MM.1S (cell line): ENCODE results near the gene ELP2.

Experiments used
- DNase-seq: peaks from one replicate; pipeline ENCODE4 v3.0.0-alpha.2; 2015
- H2AFZ ChIP-seq: fragments of 300-600 bp; sonication (generic); 2 replicates; pipeline ENCODE4 v1.6.0; 2016; ENCODE audit warnings: antibody characterized with exemption, low read length
- H3F3A ChIP-seq: fragments of 300-600 bp; sonication (generic); 2 replicates; pipeline ENCODE4 v1.6.1; 2016; ENCODE audit warnings: mild to moderate bottlenecking, antibody characterized with exemption, low read length, moderate library complexity, mixed read lengths; ENCODE audit not compliant: insufficient read depth
- H3K27ac ChIP-seq: fragments of 300-600 bp; sonication (generic); 2 replicates; pipeline ENCODE4 v1.5.1; 2016; ENCODE audit warnings: mild to moderate bottlenecking, low read length
- H3K27me3 ChIP-seq: fragments of 300-600 bp; sonication (generic); replicated peaks from 2 replicates; pipeline ENCODE4 v1.6.0; 2016; ENCODE audit warnings: low read length; ENCODE audit not compliant: insufficient read depth
- H3K36me3 ChIP-seq: fragments of 300-600 bp; sonication (generic); replicated peaks from 2 replicates; pipeline ENCODE4 v1.6.1; 2016; ENCODE audit warnings: mild to moderate bottlenecking, low read length, mixed read lengths; ENCODE audit not compliant: insufficient read depth
- H3K4me1 ChIP-seq: fragments of 300-600 bp; sonication (generic); 2 replicates; pipeline ENCODE4 v1.6.1; 2016; ENCODE audit warnings: low read length, mixed read lengths
- H3K4me2 ChIP-seq: fragments of 300-600 bp; sonication (generic); 2 replicates; pipeline ENCODE4 v1.6.0; 2016; ENCODE audit warnings: low read depth, low read length
- H3K4me3 ChIP-seq: fragments of 300-600 bp; sonication (generic); 2 replicates; pipeline ENCODE4 v1.5.1; 2016; ENCODE audit warnings: low read length, mixed read lengths
- H3K79me2 ChIP-seq: fragments of 300-600 bp; sonication (generic); 2 replicates; pipeline ENCODE4 v1.6.1; 2016; ENCODE audit warnings: mixed run types, low read length, mixed read lengths
- H3K9ac ChIP-seq: fragments of 300-600 bp; sonication (generic); 2 replicates; pipeline ENCODE4 v1.6.1; 2016; ENCODE audit warnings: low read length, mixed read lengths
- H3K9me2 ChIP-seq: fragments of 300-600 bp; sonication (generic); replicated peaks from 2 replicates; pipeline ENCODE4 v1.6.1; 2016; ENCODE audit warnings: mild to moderate bottlenecking, low read length, mixed read lengths; ENCODE audit not compliant: insufficient read depth
- H3K9me3 ChIP-seq: fragments of 300-600 bp; sonication (generic); replicated peaks from 2 replicates; pipeline ENCODE4 v1.6.1; 2016; ENCODE audit warnings: mild to moderate bottlenecking, low read length, mixed read lengths; ENCODE audit not compliant: insufficient read depth
- H4K20me1 ChIP-seq: fragments of 300-600 bp; sonication (generic); 2 replicates; pipeline ENCODE4 v1.6.1; 2016; ENCODE audit warnings: mild to moderate bottlenecking, low read length, moderate library complexity, mixed read lengths; ENCODE audit not compliant: insufficient read depth
- EZH2 ChIP-seq: fragments of 300-600 bp; sonication (generic); optimal IDR thresholded peaks from 2 replicates; pipeline ENCODE3; 2017; ENCODE audit warnings: low read depth, mild to moderate bottlenecking, antibody characterized with exemption, low read length, mixed read lengths
- EZH2phosphoT487 ChIP-seq: fragments of 300-600 bp; sonication (generic); IDR thresholded peaks from 2 replicates; pipeline ENCODE4 v1.6.1; 2018; ENCODE audit warnings: antibody characterized with exemption, low read length
- TF ChIP-seq, protein P1 (sequence below): fragments of 300-600 bp; sonication (generic); IDR thresholded peaks from 2 replicates; pipeline ENCODE4 v1.5.1; 2016; ENCODE audit warnings: antibody characterized with exemption, low read length, mixed read lengths

The ELP2 gene

DNA sequence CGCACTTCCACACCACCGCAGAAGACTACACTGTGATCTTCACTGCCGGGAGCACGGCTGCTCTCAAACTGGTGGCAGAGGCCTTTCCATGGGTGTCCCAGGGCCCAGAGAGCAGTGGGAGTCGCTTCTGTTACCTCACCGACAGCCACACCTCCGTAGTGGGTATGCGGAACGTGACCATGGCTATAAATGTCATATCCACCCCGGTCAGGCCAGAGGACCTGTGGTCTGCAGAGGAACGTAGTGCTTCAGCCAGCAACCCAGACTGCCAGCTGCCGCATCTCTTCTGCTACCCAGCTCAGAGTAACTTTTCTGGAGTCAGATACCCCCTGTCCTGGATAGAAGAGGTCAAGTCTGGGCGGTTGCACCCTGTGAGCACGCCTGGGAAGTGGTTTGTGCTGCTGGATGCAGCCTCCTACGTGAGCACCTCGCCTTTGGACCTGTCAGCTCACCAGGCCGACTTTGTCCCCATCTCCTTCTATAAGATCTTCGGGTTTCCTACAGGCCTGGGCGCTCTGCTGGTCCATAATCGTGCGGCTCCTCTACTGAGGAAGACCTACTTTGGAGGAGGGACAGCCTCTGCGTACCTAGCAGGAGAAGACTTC, 70.1 kb downstream of the ELP2 start:
- no peaks in the 10 kb centered on the region for H4K20me1 ChIP-seq
- TF ChIP-seq, protein P1, sequence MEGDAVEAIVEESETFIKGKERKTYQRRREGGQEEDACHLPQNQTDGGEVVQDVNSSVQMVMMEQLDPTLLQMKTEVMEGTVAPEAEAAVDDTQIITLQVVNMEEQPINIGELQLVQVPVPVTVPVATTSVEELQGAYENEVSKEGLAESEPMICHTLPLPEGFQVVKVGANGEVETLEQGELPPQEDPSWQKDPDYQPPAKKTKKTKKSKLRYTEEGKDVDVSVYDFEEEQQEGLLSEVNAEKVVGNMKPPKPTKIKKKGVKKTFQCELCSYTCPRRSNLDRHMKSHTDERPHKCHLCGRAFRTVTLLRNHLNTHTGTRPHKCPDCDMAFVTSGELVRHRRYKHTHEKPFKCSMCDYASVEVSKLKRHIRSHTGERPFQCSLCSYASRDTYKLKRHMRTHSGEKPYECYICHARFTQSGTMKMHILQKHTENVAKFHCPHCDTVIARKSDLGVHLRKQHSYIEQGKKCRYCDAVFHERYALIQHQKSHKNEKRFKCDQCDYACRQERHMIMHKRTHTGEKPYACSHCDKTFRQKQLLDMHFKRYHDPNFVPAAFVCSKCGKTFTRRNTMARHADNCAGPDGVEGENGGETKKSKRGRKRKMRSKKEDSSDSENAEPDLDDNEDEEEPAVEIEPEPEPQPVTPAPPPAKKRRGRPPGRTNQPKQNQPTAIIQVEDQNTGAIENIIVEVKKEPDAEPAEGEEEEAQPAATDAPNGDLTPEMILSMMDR: no peak
- no peak for TF ChIP-seq EZH2
- TF ChIP-seq EZH2phosphoT487: no peak
- no peak overlapping the region for H2AFZ ChIP-seq
- H3F3A ChIP-seq: no peaks in the 10 kb centered on the region
- no peaks in the 10 kb centered on the region for H3K36me3 ChIP-seq
- H3K9me2 ChIP-seq: no peaks in the 10 kb centered on the region
- H3K79me2 ChIP-seq: no peaks in the 10 kb centered on the region
- no peak overlapping the region for H3K9ac ChIP-seq
- no peak overlapping the region for H3K27ac ChIP-seq
- DNase-seq: no peak
- H3K4me3 ChIP-seq: no peak overlapping the region
- H3K9me3 ChIP-seq: no peaks in the 10 kb centered on the region
- H3K4me2 ChIP-seq: no peak overlapping the region
- 0 out of 2 replicates have a peak, but pooled peaks cover 9% of the 10 kb centered on the region for H3K4me1 ChIP-seq
- H3K27me3 ChIP-seq: no peaks in the 10 kb centered on the region

GRCh38 chr18:36200354-36200771, 70.7 kb downstream of the ELP2 start:
- no peak for DNase-seq
- TF ChIP-seq, protein P1: no peak
- TF ChIP-seq EZH2 (no peak), EZH2phosphoT487 (no peak)
- Histone ChIP-seq H3K27me3 (no peaks in the 10 kb centered on the region), H3K36me3 (no peaks in the 10 kb centered on the region), H3K79me2 (no peaks in the 10 kb centered on the region), H3K4me2 (no peak overlapping the region), H3K27ac (no peak overlapping the region), H3K9me3 (no peaks in the 10 kb centered on the region), H3K4me1 (0 out of 2 replicates have a peak, but pooled peaks cover 9% of the 10 kb centered on the region), H3F3A (no peaks in the 10 kb centered on the region), H3K4me3 (no peak overlapping the region), H2AFZ (no peak overlapping the region), H3K9me2 (no peaks in the 10 kb centered on the region), H3K9ac (no peak overlapping the region), H4K20me1 (no peaks in the 10 kb centered on the region)

- Histone ChIP-seq H3K27ac (no peak overlapping the region), H3K9me3 (no peaks in the 10 kb centered on the region), H3K79me2 (no peaks in the 10 kb centered on the region), H3F3A (no peaks in the 10 kb centered on the region), H3K4me3 (no peak overlapping the region), H3K4me1 (0 out of 2 replicates have a peak, but pooled peaks cover 9% of the 10 kb centered on the region), H3K9me2 (no peaks in the 10 kb centered on the region), H3K27me3 (no peaks in the 10 kb centered on the region), H3K4me2 (no peak overlapping the region), H3K9ac (no peak overlapping the region), H2AFZ (no peak overlapping the region), H4K20me1 (no peaks in the 10 kb centered on the region), H3K36me3 (no peaks in the 10 kb centered on the region)
- TF ChIP-seq EZH2phosphoT487 (no peak), EZH2 (no peak)
- TF ChIP-seq, protein P1: no peak
- no peak for DNase-seq
Measured at GRCh38 chr18:36201765-36202164, 72.1 kb downstream of the ELP2 start.
